ENCODE results near the gene DPP4.
"Not testable (repeated sequence)": the region's sequence is repeated elsewhere in the genome, so short reads cannot be mapped to it uniquely, and the experiment has no call there.

The DPP4 gene

DNA sequence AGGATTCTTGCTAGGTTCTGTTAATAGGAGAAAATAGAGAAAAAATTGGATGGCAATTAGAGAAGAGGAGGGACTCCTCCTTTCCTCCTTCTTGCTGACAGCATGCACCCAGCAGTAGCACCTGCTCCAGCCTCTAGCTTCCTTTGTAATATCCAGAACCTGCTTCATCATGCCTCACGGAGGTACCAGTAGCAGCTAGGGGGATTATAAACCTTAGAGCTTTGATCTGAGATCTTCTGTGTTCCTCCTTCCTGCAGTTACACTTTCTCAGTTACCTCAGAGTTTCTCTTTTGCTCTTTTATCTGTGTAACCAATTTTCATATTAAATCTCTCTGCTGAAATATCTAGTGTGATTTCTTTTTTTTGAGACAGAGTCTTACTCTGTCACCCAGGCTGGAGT, 16.6 kb downstream of the DPP4 start:
- no peak for DNase-seq (ENCODE audit: low read depth)

GRCh38 chr2:162056796-162057399, 17.1 kb downstream of the DPP4 start:
- DNase-seq (ENCODE audit: low read depth): no peak

DNA sequence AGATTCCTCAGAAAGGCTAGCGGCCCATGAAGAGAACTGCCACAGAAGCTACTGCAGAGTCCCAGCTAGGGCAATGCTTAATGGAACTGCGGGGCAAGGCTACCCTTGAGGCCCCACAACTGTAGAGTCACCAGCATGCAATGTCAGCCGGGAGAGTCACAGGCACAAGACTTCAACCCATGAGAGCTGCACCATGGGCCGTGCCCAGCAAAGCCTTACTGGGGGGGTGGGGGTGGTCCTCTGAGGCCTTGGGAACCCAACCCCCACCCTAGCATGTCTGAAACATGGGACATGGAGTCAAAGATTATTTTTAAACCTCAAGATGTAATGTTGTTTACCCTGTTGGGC, 20.2 kb downstream of the DPP4 start:
- no peak for DNase-seq (ENCODE audit: low read depth)

GRCh38 chr2:162053066-162053807, 20.8 kb downstream of the DPP4 start:
- no peak for DNase-seq (ENCODE audit: low read depth)

GRCh38 chr2:162050513-162050961, 23.5 kb downstream of the DPP4 start:
- no peak for DNase-seq (ENCODE audit: low read depth)

- DNase-seq (ENCODE audit: low read depth): not testable (repeated sequence)
Measured at GRCh38 chr2:162049089-162049488, 24.9 kb downstream of the DPP4 start.

GRCh38 chr2:162044586-162044985, 29.4 kb downstream of the DPP4 start:
- DNase-seq (ENCODE audit: low read depth): no peak

- DNase-seq (ENCODE audit: low read depth): no peak
Measured at GRCh38 chr2:162043132-162043531, 30.9 kb downstream of the DPP4 start.

DNA sequence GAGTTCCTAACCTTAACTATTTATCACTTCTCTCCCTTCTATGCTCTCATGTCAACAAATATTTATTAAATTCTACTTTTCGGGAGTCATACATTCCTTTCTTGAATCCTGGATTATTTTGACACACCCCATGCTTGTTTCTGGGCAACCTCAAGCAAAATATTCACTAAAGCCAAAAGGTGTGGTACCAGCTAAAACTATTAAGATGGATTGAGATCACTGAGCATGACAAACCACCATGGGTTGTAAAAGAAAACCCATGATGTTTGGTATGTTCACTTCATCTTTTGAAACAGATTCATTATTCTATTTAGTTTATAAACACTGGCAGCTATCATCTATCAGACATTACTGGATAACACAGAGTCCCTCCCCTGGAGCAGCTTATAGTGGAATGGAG, 32.5 kb downstream of the DPP4 start:
- DNase-seq (ENCODE audit: low read depth): no peak

DNA sequence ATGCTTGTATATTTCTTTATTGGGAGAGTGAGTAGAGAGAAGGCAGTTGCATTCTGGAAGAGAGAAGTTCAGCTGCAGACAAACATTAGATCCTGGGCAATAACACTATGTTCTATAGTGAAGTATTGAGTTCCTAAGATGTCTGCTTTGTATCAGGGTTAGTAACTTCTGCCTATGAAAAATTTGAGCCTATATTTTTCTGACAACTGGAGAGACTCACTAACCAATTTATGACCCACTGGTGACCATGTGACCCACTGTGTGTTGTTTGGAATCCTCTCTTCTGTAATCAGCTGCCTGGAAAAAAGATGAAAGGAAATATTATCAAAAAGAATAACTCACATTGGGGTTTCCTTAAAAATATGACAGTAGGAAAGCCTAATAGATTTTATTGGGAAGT, 35.3 kb downstream of the DPP4 start:
- no peak for DNase-seq (ENCODE audit: low read depth)

- DNase-seq (ENCODE audit: low read depth): no peak
Measured at GRCh38 chr2:162037886-162038285, 36.1 kb downstream of the DPP4 start.

GRCh38 chr2:162037028-162037795, 36.8 kb downstream of the DPP4 start:
- DNase-seq (ENCODE audit: low read depth): no peak

GRCh38 chr2:162035981-162036380, 38.0 kb downstream of the DPP4 start:
- no peak for DNase-seq (ENCODE audit: low read depth)

GRCh38 chr2:162030363-162031190, 43.4 kb downstream of the DPP4 start:
- no peak for DNase-seq (ENCODE audit: low read depth)

DNA sequence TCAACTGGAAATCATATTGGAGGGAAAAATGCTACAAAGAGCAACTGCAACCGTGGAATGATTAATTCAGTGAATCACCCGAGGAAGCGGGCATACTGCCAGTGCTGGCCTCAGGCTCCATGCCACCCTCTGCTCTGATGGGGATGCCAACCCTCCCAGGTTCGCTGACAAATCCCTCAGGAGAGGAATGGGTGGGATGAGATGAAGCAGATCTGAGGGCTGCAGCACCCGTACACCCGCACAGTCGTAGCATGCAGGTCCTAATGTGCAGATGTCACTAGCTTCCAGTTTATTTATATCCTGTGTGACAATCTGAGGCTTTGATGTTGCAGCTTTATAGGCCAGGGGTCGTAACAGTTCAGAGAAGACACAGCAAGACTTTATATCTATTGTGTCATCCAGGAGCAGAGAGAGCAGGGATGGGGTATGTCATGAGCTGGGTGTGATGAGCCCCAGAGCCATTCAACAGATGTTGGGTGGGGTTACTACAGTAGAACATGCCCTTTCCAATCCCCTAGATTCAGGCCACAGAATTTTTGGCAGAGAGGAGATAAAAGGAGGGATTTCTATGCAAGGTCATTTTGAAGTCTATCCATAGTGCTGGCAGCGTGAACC, 44.6 kb downstream of the DPP4 start:
- DNase-seq (ENCODE audit: low read depth): no peak

DNA sequence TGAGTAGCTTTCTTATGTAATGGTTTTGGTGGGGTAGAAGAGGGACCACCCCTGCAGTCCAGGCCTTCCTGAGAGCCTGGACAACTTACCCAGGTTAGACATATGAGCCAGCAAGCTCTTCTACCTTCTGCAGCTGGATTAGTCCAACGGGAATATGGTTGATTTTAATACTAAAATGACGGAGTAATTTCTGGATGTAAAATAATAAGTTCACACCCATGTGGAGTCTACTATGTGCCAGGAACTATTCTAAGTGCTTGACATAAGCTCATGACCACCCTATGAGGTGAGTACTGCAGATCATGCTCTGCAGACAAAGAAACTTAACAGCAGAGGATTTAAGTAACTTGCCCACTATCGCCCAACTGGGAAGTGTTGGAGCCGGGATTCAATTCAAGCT, 45.5 kb downstream of the DPP4 start:
- no peak for DNase-seq (ENCODE audit: low read depth)

DNA sequence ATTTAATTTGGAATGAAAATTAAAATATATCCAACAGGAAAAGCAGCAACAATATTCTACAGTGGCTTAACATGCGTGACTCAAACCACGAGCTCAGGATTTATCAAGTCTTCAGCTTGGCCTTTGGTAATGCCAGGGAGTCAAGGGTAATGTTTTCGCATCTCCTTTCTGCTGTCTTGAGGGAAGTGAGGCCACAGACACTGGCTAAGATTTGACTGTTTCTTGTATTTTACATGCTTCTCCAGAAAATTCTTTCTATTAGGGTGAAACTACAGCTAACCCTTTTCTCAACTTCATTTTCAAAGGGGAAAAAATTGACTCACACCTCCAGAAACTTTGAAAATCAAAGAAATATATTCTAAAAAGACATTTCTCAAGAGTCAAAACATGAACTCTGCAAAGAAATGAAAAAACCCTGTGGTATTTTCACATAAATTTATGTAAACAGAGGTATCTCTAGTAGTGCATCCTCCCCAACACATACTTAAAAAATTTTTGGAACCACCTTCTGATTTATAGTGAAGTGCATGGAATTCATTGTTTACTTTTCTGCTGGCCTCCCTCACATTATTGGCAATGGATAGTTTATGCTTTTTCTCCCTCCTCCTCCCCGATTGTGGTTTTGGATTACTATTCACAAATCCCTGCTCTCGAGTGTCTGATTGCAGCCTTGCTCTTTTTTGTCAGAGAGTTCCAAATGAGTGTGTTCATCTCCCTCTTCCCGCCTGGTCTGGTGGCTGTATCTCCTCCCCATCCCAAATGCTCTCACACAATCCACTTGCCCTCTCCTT, 48.7 kb downstream of the DPP4 start:
- no peak for DNase-seq (ENCODE audit: low read depth)

- no peak for DNase-seq (ENCODE audit: low read depth)
Measured at GRCh38 chr2:162022290-162022945, 51.6 kb downstream of the DPP4 start.

DNA sequence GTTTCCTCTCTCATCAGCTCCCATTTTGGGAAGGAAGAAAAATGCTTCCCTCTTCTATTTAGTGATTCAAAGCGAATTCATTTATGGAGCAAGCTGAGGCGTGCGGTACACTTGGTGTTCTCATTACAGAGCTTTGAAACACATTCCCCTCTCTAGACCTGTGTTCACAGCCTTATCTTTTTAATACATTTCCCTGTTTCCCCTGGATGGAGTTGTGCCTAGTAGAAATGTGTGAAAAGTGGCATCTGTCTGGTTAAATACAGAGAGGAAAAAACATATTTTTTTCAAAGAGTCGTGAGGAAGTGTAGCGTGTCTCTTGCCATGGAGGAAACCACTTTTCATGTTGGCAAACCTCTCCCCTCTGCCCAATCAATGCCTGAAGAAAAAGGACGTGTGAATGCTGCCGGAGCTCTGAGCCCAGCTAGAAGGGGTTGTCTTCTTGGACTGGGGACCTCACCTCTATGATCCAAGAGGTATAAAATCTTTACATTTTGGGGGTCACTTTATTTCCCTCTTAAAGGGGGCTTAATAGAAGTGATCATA, 52.4 kb downstream of the DPP4 start:
- DNase-seq (ENCODE audit: low read depth): no peak

GRCh38 chr2:162018530-162018929, 55.5 kb downstream of the DPP4 start:
- no peak for DNase-seq (ENCODE audit: low read depth)
